Neural cell (in vitro differentiated cells): Measurements from ENCODE around the gene ERBB4. TPM values are rescaled to one million over a fixed set of nuclear protein-coding genes. Genes with fewer than 3 reads are reported as not detected.

Experiments used
- H2AFZ ChIP-seq: fragments of 200-600, 300-800 bp; sonication (generic), shearing (Covaris generic); 2 replicates; pipeline ENCODE4 v1.6.0; 2014; ENCODE audit warnings: low read depth, mild to moderate bottlenecking, antibody characterized with exemption, low read length, moderate library complexity
- H3F3A ChIP-seq: fragments of 200-600 bp; shearing (Covaris generic); 2 replicates; pipeline ENCODE4 v1.6.1; 2016; ENCODE audit warnings: mild to moderate bottlenecking, moderate library complexity, mixed read lengths, antibody characterized with exemption, low read length; ENCODE audit not compliant: insufficient read depth, poor library complexity, severe bottlenecking
- H3K27ac ChIP-seq: fragments of 200-600, 300-800 bp; sonication (generic), shearing (Covaris generic); 2 replicates; pipeline ENCODE4 v1.5.1; 2014; ENCODE audit warnings: mild to moderate bottlenecking, low read length, moderate library complexity
- H3K27me3 ChIP-seq: fragments of 300-800, 200-600 bp; sonication (generic), shearing (Covaris generic); 2 replicates; pipeline ENCODE4 v1.6.0; 2014; ENCODE audit warnings: mild to moderate bottlenecking, low read depth, low read length, moderate library complexity; ENCODE audit not compliant: insufficient read depth
- H3K36me3 ChIP-seq: fragments of 300-800, 200-600 bp; sonication (generic), shearing (Covaris generic); 2 replicates; pipeline ENCODE4 v1.5.1; 2014; ENCODE audit warnings: mild to moderate bottlenecking, antibody characterized with exemption, low read length, moderate library complexity; ENCODE audit not compliant: insufficient read depth
- H3K4me2 ChIP-seq: fragments of 300-800, 200-600 bp; sonication (generic), shearing (Covaris generic); 2 replicates; pipeline ENCODE4 v1.6.0; 2014; ENCODE audit warnings: mild to moderate bottlenecking, low read length
- H3K4me3 ChIP-seq: fragments of 300-800, 200-600 bp; sonication (generic), shearing (Covaris generic); 2 replicates; pipeline ENCODE4 v1.5.1; 2014; ENCODE audit warnings: mild to moderate bottlenecking, low read length, moderate library complexity
- H3K79me2 ChIP-seq: fragments of 200-600 bp; shearing (Covaris generic); replicated peaks from 2 replicates; pipeline ENCODE4 v1.6.0; 2014; ENCODE audit warnings: mild to moderate bottlenecking, low read length, moderate library complexity; ENCODE audit not compliant: insufficient read depth
- H3K9ac ChIP-seq: fragments of 300-800, 200-600 bp; sonication (generic), shearing (Covaris generic); 2 replicates; pipeline ENCODE4 v1.6.1; 2016; ENCODE audit warnings: mild to moderate bottlenecking, low read length, mixed read lengths
- H3K9me2 ChIP-seq: fragments of 200-600 bp; shearing (Covaris generic); 2 replicates; pipeline ENCODE4 v1.6.1; 2016; ENCODE audit warnings: mild to moderate bottlenecking, low read length, mixed read lengths; ENCODE audit not compliant: insufficient read depth
- H3K9me3 ChIP-seq: fragments of 200-600, 300-800 bp; sonication (generic), shearing (Covaris generic); 2 replicates; pipeline ENCODE4 v1.6.1; 2016; ENCODE audit warnings: mild to moderate bottlenecking, mixed run types, low read length, moderate library complexity, mixed read lengths
- H4K20me1 ChIP-seq: fragments of 200-600 bp; shearing (Covaris generic); 2 replicates; pipeline ENCODE4 v1.6.1; 2016; ENCODE audit warnings: mild to moderate bottlenecking, mixed run types; ENCODE audit not compliant: insufficient read depth
- CTCF ChIP-seq: fragments of 450-650 bp; IDR thresholded peaks from 2 replicates; pipeline ENCODE4 v1.5.1; 2014; ENCODE audit warnings: antibody characterized with exemption, mild to moderate bottlenecking, moderate library complexity; ENCODE audit not compliant: poor library complexity, severe bottlenecking
- EP300 ChIP-seq: fragments of 450-650 bp; conservative IDR thresholded peaks from 2 replicates; pipeline ENCODE4 v1.6.1; 2014; ENCODE audit warnings: antibody characterized with exemption, mild to moderate bottlenecking, moderate library complexity; ENCODE audit not compliant: poor library complexity, severe bottlenecking
- EZH2 ChIP-seq: fragments of 200-600, 300-800 bp; shearing (Covaris generic), sonication (generic); IDR thresholded peaks from 2 replicates; pipeline ENCODE4 v1.6.1; 2014; ENCODE audit warnings: antibody characterized with exemption, low read length, borderline replicate concordance, mild to moderate bottlenecking; ENCODE audit not compliant: insufficient read depth, poor library complexity, severe bottlenecking
- MXI1 ChIP-seq: fragments of 450-650 bp; conservative IDR thresholded peaks from 2 replicates; pipeline ENCODE4 v1.6.1; 2014; ENCODE audit warnings: antibody characterized with exemption, mild to moderate bottlenecking; ENCODE audit not compliant: poor library complexity, severe bottlenecking
- POLR2AphosphoS5 ChIP-seq: IDR thresholded peaks from 2 replicates; pipeline ENCODE4 v1.6.1; 2012
- RAD21 ChIP-seq: fragments of 450-650 bp; conservative IDR thresholded peaks from 2 replicates; pipeline ENCODE4 v1.6.1; 2014; ENCODE audit warnings: antibody characterized with exemption, mild to moderate bottlenecking, moderate library complexity
- REST ChIP-seq: IDR thresholded peaks from 2 replicates; pipeline ENCODE4 v1.6.1; 2012; ENCODE audit warnings: borderline replicate concordance
- SMC3 ChIP-seq: fragments of 450-650 bp; conservative IDR thresholded peaks from 2 replicates; pipeline ENCODE4 v1.6.1; 2014; ENCODE audit warnings: antibody characterized with exemption, mild to moderate bottlenecking, moderate library complexity; ENCODE audit not compliant: poor library complexity
- TAF1 ChIP-seq: IDR thresholded peaks from 2 replicates; pipeline ENCODE4 v1.6.1; 2012; ENCODE audit warnings: low read depth
- polyA plus RNA-seq: library from polyadenylated mRNA; depleted of rRNA; stranded (reverse); fragments of >200 nt; gene quantifications from 2 replicates; pipeline ENCODE4 v1.2.3, GENCODE V29; 2014

ERBB4 gene
- polyA plus RNA-seq, 1 donor from 2014 or later, result 0.69 TPM

- Histone ChIP-seq H3K9ac (no peak overlapping the region), H3K9me3 (no peaks in the 10 kb centered on the region), H3K27ac (no peak overlapping the region), H3K79me2 (no peaks in the 10 kb centered on the region), H3K4me3 (no peak overlapping the region), H3K36me3 (no peaks in the 10 kb centered on the region), H3K4me2 (no peak overlapping the region), H2AFZ (no peak overlapping the region), H3F3A (no peaks in the 10 kb centered on the region), H4K20me1 (no peaks in the 10 kb centered on the region), H3K9me2 (no peaks in the 10 kb centered on the region), H3K27me3 (no peaks in the 10 kb centered on the region)
- no peak for TF ChIP-seq SMC3
- no peak for TF ChIP-seq REST
- no peak for TF ChIP-seq EP300
- no peak for TF ChIP-seq RAD21
- TF ChIP-seq CTCF, result no peak
- no peak for TF ChIP-seq EZH2
- no peak for TF ChIP-seq MXI1
- no peak for TF ChIP-seq POLR2AphosphoS5
- no peak for TF ChIP-seq TAF1
Measured at GRCh38 chr2:211436182-211436581, 1102.4 kb downstream of the ERBB4 start.

- no peaks in the 10 kb centered on the region for H3K9me3 ChIP-seq
- H3K79me2 ChIP-seq, result no peaks in the 10 kb centered on the region
- H3F3A ChIP-seq, result no peaks in the 10 kb centered on the region
- H3K27me3 ChIP-seq, result no peaks in the 10 kb centered on the region
- TF ChIP-seq REST, result no peak
- no peak for TF ChIP-seq MXI1
- no peak for TF ChIP-seq POLR2AphosphoS5
- no peak for TF ChIP-seq RAD21
- no peak for TF ChIP-seq SMC3
- TF ChIP-seq EP300, result no peak
- no peak for TF ChIP-seq CTCF
- TF ChIP-seq EZH2, result no peak
- no peak for TF ChIP-seq TAF1
- no peak overlapping the region for H3K4me3 ChIP-seq
- no peaks in the 10 kb centered on the region for H3K9me2 ChIP-seq
- H3K9ac ChIP-seq, result no peak overlapping the region
- no peak overlapping the region for H3K27ac ChIP-seq
- no peak overlapping the region for H3K4me2 ChIP-seq
- H3K36me3 ChIP-seq, result no peaks in the 10 kb centered on the region
- no peak overlapping the region for H2AFZ ChIP-seq
- no peaks in the 10 kb centered on the region for H4K20me1 ChIP-seq
Measured at GRCh38 chr2:211435331-211435730, 1103.3 kb downstream of the ERBB4 start.
